ENCODE data around the gene ITIH2.
"Not testable (repeated sequence)": the region's sequence is repeated elsewhere in the genome, so short reads cannot be mapped to it uniquely, and the experiment has no call there.

Gene ITIH2

DNA sequence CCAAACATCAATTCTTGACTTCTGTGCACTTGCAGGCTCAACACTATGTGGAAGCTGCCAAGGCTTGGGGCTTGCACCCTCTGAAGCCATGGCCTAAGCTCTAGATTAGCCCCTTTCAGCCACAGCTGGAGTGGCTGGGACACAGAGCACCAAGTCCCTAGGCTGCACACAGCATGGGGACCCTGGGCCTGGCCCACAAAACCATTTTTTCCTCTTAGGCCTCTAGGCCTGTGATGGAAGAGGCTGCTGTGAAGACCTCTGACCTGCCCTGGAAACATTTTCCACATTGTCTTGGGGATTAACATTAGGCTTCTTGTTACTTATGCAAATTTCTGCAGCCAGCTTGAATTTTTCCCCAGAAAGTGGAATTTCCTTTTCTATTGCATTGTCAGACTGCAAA, 10.7 kb upstream of the ITIH2 start:
- DNase-seq, result not testable (repeated sequence)

DNA sequence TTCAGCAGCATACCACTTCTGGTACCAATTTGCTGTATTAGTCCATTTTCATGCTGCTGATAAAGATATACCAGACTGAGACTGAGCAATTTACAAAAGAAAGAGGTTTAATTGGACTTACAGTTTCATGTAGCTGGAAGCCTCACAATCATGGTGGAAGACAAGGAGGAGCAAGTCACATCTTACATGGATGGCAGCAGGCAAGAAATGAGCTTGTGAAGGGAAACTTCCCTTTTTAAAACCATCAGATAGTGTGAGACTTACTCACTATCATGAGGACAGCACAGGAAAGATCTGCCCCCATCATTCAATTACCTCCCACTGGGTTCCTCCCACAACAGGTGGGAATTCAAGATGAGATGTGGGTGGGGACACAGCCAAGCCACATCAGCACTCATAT, 9.9 kb upstream of the ITIH2 start:
- DNase-seq, result not testable (repeated sequence)

DNA sequence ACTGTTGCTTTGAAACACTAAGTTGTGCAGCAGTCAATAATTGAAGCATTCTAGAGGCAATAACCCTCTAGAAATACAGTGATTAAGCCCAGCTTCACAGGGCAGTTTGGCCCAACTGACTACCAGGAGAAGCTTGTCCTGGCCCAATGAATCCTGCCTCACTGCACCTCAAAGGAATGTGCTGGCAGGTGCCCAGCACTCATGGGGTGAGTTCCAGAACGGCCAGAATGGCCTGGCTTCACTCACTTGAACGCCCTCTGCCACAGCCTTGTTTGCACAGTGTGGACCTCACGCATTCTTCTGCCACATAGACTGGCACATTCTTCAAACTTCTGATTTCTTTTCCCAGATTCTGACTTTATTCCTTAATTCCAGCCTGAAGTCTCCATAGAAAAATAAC, 6.6 kb upstream of the ITIH2 start:
- DNase-seq, result peak in 6 of 51 donors; percentile 1 to 13 (median 8)

DNA sequence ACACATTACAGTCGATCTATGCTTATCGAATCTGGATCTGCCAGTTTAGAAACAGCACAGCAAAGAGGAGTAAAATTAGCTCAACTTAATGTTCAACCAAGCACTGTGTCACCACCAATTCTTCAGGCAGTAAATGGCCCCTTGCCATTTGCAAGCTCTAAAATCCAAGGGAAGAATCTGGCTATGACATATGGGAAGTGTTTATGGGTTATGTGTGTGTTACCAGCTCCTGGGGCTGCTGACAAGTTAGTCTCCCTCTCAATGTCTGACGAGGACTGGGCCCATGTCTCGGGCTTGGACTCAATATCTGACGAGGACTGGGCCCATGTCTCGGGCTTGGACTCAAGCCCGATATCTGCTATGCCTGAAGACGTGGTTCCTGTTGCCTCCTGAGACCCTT, 5.7 kb upstream of the ITIH2 start:
- no peak for DNase-seq

DNA sequence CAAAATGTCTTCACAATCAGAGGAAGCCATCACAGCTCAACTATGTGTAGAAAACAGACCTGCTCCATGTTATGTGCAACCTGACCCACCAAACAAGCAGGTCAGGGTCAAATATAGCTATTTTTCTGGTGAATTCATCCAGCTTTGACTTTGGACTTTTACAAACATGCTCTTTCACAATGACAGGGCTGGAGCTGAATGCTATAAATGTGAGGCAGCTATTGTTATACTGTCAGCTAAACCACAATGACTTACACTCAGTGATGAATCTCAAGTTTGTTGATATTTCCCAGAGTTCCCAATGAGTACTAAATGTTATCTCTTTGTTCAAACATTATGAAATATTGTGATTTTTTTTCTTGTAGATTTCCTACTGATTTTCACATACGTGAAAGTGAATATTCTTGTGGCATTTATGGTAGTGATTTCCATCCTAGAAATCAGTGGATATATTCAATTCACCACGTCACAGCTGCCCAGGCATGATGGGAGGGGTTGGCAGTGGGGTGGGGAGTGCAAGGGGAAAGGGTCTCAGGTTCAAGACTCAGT, 2.5 kb upstream of the ITIH2 start:
- no peak for DNase-seq

DNA sequence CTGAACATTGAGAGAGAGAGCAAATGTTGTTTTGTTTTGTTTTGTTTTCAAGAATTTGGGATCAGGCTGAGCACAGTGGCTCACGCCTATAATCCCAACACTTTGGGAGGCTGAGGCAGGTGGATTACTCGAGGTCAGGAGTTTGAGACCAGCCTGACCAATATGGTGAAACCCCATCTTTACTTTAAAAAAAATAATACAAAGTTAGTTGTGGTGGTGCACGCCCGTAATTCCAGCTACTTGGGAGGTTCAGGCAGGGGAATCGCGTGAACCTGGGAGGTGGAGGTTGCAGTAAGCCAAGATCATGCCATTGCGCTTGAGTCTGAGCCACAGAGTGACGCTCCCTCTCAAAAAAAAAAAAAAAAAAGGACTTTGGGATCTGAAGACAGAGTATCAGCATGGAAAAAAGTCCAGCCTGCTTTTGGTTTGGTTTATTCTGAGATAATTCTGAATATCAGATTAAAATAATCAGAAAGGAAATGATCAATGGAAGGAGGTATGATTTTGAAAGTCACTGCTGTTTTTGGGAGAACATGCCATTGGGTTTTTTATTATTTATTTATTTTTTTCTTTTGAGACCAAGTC, 1.9 kb upstream of the ITIH2 start:
- DNase-seq, result no peak

DNA sequence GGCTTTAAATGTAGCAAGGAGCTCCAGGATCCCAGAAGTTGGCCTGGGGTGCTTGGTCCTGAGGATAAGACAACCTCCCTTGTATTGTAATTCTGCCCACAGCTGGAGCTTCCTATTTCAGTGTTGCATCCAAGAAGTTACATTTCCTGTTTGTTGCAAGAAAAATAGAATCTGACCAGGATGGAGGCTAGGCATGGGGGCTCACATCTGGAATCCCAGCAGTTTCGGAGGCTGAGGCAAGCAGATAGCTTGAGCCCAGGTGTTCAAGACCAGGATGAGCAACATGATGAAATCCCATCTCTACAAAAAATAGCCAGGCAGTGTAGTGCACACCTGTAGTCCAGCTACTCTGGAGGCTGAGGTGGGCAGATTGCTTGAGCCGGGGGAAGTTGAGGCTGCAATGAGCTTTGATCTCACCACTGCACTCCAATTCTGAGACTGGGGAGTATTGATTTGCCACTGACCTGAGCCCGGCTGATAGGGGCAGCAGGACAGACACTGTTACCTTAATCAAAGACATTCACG, 766 bp upstream of the ITIH2 start:
- DNase-seq, result no peak

DNA sequence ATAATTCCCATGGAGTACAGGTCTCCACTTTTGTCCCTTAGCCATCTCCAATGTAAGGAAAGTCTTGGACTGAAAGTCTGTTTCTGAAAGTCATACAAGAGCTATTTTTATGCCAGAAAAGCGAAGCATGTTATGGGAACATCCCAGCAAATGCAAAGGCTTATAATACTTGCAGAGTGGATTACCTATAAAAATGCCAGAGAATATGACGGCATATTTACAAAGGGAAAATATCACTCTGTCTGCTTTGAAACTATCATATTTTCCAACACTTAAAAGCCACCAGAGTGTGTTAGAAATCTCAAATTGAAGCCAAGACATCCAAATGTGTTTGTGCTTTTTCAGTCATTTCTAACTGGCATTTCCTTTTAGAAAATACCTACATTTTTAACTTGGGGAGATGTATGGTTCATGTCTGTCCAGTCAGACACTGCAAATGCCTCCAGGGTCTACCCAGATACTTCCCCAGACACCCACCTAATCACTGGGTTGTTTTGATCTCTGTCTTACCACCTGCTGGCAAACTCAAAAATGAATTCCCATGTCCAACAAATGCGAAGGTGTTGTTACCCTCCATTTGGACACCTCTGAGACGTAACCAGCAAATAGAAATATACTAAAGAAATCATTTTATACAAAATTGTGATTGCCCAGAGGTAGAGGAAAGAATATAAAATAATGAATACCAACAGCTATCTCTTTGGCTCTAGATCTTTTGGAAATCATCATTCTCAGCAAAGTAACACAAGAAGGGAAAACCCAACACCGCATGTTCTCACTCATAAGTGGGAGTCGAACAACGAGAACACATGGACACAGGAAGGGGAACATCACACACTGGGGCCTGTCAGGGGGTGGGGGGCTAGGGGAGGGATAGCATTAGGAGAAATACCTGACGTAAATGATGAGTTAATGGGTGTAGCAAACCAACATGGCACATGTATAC, 1.2 kb downstream of the ITIH2 start:
- no peak for DNase-seq

DNA sequence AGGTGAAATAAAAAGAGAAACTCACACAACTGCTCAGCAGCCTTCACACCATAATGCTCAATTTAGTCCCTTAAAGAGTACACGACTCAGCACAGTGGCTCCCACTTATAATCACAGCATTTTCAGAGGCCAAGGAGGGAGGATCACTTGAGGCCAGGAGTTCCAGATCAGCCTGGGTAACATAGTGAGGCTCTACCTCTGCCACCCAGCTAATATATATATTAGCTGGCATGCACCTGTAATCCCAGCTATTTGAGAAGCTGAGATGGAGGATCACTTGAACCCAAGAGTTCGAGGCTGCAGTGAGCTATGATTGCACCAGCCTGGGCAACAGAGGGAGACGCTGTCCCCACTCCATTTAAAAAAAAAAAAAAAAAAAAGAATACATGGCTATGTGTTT, 2.2 kb downstream of the ITIH2 start:
- DNase-seq, result no peak

DNA sequence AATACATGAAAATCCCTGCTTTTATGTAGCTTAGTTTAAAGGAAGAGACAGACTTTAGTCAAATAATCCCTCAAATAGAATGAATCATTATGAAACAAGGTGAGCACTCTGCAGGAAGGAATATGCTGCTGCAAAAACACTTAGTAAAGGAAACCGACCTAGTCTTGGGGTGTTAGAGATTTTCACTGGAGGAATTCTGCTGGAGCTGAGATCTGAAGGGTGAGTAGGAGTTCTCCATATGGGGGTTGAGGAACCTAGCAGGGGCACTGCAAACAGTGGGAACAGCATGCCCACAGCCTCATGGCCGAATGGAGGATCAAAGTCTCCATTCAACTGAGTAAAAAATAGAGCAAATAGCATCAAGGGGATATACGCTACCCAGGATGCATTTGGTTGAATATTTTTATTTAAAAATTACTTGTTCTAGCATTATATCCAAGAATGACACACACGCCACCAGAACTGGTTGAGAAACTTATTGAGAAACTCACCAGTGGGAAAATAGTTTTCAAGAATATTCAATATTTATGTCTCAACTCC, 3.5 kb downstream of the ITIH2 start:
- DNase-seq, result no peak

DNA sequence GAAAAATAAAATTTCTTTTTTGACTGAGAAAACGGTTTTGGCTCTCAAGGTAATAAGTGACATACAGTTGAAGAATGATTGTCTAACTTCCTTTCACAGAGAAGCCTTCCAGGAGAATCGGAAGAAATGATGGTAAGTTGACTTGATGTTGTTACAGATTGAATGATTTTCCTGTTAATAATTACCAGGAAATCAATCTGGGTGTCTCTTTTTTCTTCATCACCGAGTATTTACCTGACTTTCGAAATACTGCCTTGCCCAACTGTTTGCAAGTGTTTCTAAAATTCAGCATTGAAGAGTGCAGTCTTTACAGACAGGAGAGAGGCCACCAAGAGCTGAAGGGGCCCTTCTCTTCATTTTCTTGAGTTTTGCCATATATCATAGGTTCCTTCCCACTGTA, 4.0 kb downstream of the ITIH2 start:
- DNase-seq, result no peak

DNA sequence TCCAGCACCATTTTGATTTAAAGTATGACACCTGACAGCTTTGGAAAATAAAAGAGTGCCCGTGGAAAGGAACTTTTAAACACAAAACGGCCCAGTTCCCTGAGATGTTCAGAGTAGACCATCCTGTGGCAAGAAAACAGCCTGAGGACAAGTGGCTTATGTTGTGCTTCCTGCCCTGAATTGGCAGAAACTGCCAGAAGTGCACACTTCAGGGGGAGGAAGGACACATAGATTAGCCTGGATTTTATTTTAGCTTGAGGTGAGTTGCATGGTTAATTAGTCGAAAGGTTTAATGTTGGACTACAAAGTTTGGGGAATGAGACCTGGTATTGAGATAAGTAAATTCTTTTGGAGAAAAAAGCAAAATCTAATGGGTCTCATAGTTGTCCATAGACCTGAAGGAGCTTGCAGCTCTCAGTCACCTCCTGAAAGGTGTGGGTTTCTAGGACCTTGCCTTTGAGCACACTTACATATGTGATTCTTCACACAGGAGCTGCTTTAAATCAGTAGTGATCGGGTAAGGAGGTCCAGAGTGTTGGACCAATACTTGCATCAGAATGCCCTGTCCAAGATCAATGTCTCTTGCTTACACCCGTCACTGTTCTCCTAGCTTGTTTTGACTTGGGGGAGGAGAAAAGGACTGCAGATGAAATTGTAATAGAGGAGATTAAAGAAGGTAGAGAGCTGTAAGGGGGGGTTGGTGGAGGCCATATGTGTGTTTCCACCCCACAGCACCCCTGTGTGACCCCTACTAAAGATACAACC, 4.9 kb downstream of the ITIH2 start:
- no peak for DNase-seq

DNA sequence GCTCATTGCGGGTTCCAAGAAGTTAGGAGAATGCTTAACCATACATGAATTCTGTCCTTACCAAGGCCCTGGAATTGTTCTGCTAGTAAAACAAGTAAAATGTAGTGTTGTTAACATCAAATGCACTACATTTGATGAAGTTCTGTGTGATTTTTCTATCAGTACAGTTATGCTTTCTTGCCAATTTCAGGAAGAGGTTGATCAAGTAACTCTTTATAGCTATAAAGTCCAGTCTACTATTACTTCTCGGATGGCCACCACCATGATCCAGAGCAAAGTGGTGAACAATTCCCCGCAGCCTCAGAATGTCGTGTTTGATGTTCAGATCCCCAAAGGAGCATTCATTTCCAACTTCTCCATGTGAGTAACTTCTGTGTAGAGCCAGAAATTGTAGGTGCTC, 5.7 kb downstream of the ITIH2 start:
- no peak for DNase-seq

DNA sequence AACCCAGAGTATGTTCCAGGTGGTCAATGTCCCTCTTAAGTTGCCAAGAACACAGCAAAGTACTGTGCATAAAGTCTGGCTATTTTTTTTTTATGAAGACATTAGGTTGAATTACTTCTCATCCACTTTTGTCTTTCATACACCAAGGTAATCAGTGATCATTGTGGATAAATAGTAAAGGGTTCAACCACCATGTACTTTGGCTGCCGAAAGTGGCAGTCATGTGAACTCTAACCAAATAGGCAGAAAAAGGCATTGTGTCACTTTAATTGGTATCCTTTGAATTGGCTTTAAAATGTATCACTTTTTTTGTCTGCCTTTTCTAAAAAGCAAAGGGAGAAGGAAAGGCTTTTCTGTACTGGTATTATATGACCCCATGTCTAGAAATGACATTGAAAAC, 7.3 kb downstream of the ITIH2 start:
- no peak for DNase-seq

DNA sequence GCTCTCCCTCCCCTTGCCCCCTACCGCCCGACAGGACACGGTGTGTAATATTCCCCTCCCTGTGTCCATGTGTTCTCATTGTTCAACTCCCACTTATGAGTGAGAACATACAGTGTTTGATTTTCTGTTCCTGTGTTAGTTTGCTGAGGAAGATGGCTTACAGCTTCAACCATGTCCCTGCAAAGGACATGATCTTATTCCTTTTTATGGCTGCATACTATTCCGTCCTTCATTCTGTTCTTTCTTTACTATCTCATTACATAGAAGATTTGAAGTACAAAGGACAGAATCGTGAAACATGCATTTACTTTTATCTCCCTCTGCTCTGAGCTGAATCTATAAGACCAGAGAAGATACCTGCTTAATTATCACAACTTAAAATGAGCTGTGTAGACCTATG, 8.0 kb downstream of the ITIH2 start:
- DNase-seq, result not testable (repeated sequence)

DNA sequence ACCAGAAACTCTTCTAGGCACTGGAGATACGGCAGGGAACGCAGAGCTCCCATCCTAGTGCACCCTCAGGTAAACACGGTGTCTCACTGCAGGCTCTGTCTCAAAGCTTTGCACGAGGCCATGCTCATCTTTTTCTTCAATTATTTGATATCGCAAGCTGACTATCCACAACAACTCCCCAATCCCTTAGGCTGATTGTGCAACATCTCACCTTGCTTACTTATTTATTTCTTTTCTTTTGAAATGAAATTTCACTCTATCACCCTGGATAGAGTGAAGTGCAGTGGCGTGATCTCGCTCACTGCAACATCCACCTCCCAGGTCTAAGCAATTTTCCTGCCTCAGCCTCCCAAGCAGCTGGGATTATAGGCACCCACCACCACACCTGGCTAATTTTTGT, 12.4 kb downstream of the ITIH2 start:
- DNase-seq, result no peak

DNA sequence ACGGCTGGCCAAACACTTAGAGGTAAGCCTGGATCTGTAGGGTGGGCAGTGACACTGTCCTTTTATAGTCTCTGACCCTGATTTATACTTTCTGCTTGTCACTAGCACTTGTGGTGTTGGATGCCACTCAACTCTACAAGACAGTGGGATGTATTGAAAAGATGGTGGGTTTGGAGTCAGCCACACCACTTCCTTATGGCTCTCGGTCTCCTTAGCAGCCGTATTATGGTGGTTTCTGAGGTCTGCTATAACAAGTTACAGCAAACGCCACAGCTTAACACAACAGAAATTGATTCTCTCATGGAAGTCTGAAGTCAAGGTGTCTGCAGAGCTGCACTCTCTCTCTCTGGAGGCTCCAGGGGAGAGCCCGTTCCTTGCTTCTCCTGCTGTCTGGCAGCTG, 14.7 kb downstream of the ITIH2 start:
- DNase-seq, result no peak

DNA sequence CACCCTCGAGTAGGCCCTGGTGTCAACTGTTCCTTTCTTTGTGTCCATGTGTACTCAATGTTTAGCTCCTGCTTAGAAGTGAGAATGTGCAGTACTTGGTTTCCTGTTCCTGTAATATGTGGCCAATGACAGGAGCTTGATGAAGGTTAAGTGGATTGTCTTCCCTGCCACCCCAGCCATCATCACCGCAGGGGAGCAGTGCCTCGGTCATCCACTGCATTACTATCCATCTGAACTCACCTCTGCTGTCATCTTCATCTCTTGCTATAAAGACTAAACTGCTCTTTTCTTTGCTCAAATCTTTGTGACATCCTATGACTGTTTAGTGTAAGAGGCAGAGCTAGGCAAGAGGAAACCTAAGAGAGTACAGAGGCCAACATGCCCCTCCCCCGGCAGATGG, 15.6 kb downstream of the ITIH2 start:
- no peak for DNase-seq

DNA sequence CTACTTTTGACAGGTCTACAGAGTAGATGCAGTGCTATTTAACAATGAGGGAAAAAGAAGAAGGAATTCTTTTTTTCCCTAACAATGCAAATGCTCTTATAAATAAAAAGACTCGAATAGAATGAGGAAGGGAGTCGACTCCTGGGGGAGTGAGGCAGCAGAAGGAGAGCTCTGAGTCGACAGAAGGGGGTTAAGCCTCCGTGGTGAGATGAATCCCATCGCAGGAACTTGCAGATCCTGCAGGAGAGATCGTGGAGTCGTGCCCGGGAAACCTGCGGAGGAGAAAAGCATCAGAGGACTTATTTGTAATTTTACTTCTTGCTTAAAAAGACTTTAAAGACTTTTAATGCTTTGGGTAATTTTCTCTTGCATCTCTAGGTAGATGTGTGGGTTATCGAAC, 17.4 kb downstream of the ITIH2 start:
- no peak for DNase-seq

DNA sequence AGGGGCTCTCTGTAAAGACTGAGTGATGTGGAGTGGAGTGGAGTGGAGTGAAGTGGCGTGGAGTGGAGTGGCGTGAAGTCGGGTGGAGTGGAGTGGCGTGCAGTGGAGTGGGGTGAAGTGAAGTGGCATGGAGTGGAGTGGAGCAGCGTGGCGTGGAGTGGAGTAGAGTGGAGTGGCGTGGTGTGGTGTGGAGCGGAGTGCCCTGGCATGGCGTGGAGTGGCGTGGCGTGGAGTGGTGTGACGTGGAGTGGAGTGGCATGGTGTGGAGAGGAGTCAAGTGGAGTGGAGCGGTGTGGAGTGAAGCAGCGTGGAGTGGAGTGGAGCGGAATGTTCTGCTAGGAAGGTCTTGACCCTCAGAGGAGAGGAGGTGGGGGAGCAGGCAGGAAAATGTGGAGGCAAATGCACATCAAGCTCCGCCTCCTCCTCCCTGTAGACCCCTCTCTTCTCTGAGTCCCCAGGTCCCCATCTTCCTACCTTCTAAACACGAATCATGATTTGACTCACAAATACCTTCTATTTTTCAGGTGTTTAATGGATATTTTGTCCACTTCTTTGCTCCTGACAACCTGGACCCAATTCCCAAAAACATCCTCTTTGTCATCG, 19.9 kb downstream of the ITIH2 start:
- DNase-seq, result no peak

DNA sequence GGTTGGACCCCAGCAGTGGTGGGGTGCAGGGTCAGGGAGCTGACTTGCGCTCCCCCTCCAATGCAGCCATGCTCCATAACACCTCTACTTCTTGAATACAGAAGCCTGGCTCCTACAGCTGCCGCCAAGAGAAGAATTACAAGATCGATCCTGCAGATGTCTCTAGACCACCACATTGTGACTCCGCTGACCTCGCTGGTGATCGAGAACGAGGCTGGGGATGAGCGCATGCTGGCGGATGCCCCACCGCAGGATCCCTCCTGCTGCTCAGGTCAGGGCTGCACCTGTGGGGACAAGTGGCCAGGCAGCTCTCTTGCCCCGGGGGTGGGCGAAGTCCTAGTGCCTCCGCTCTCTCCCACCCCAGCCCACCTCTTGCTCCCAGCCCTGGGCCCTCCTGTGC, 31.7 kb downstream of the ITIH2 start:
- DNase-seq, result no peak
